Measurements from ENCODE around the gene BORCS6.
"Not testable (repeated sequence)": the region's sequence is repeated elsewhere in the genome, so short reads cannot be mapped to it uniquely, and the experiment has no call there.

Gene BORCS6

GRCh38 chr17:8189711-8190477, at the start of gene BORCS6:
BORCS6 (minus strand) TSS chr17:8190180; CDS start chr17:8190140, 40 bp downstream.
- peak; percentile 95 for FAIRE-seq

DNA sequence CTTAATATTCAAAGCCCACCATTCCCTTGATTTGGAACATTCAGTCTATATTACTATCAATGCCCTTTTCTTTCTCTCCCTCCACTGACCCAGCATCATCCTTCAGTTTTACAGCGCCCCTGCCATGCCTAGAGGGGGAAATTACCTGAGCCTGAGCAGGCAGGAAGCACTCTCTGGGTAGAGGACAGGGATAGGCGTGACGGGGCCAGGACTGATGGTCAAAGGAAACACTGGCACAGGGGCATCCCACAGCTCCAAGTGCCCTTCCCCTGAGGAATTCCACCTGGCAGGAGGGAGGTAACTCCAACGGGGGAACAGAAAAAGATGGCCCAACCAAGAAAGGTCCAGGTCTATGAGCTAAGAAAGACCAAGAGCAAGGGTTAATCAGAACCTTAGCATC, 47.9 kb upstream of the BORCS6 start:
- FAIRE-seq = no peak

DNA sequence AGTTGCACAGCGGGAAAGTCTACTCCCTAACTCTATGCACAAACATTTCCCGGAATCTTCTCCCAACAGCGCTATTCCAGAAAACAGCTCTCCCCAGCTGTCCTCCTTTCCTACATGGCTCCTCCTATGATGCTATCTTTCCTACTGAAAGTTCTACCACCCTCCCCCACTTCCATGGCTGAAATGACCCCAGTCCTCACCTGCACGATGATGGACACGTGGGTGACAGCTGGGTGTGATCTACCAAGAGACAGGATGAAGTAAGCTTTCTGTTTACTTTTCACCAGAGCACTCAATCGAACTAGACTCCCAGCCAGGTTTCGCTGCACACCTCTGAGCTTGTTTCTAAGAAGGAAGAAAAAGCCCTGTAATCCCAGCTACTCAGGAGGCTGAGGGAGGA, 47.2 kb upstream of the BORCS6 start:
- no peak for FAIRE-seq

DNA sequence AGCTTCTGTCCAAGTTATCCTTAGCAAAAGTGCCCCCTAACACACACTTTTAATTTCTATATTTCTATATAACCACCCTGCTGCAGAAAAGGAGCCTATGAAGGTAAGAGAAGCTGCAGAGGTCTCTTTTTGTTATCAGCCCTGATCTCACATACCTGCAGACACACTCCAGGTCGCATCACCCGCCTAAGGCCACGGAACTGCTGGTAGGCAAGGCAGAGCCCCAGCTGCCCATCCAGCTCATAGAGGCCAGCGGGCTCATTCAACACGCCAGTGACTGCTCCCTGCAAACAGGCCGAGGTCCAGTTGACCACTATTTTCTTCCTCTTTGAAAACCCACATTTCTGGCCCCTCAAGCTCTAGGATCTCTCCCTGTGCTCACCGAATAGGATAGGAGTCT, 45.7 kb upstream of the BORCS6 start:
- FAIRE-seq = no peak

- no peak for FAIRE-seq
Observed at GRCh38 chr17:8234361-8235270, 44.6 kb upstream of the BORCS6 start.

DNA sequence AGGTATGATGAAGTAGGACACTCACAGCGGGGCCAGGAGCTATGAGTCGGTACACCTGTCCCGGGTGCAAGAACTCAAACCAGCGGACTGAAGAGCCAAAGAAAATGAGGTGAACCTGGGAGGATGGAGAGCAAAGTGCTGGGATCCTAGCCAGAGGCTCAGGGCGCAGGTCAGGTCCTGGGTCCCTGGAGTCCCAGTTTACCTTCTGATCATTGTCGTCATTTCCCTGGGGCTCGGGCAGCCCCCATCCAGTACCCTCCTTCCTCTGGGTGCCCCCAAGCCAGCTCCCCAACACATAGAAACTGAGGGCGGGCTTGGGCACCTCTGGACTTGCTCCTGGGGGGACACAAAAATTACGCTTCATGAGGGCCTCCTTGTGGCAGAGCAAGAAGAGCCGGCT, 41.7 kb upstream of the BORCS6 start:
- FAIRE-seq = no peak

DNA sequence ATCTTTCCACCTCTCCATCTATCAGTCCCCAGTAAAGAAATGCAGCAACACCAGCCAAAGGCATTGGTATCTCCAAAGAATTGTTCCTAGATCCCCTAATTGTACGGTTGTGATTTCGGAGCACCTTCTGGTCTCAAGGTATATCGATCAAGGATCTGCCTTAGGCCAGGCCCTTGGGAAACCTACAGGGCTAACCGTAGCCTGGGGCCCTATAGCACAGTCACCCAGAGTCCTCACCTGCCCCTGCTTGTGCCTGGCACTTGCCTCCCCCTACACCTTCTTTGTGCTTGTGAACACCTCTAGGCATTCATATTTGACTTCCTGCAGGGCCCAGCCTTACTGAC, 37.2 kb upstream of the BORCS6 start:
- FAIRE-seq = no peak

GRCh38 chr17:8226536-8227237, 36.7 kb upstream of the BORCS6 start:
- no peak for FAIRE-seq

DNA sequence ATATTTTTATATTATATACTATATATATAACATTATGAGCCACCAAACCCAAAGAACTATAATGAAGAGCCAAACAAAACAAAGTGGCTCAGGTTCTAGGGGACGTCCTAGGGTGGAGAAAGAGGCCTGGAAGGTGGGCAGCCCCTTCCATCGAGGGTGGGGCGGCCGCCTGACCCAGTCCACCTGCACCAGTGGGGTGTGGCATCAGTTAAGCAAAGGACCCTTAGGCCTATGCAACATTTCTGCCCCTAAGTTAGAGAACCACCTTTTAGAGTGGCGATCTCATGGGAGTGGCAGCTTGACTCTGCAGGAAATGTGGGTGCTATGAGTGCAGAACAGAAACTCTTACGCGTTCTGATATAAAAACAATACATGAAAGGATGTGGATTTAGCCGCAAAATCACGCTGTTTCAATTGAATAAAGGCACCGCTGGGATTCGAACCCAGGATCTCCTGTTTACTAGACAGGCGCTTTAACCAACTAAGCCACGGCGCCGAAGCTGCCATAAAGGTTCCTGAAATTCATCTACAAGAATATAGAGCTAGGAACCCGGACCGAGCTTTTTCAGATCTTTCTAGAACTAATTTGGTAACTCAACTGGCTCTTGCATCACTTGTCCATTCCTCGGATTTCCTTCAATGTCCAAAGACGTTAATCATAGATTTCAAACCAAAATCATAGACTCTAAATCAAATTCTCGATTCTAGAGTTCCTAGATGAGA, 36.0 kb upstream of the BORCS6 start:
- FAIRE-seq = no peak

- no peak for FAIRE-seq
Observed at GRCh38 chr17:8224891-8225812, 35.2 kb upstream of the BORCS6 start.

GRCh38 chr17:8223356-8224126, 33.6 kb upstream of the BORCS6 start:
- FAIRE-seq = no peak

- peak; percentile 74 for FAIRE-seq
Observed at GRCh38 chr17:8222630-8223355, 32.8 kb upstream of the BORCS6 start.

GRCh38 chr17:8222380-8222629, 32.3 kb upstream of the BORCS6 start:
- no peak for FAIRE-seq

DNA sequence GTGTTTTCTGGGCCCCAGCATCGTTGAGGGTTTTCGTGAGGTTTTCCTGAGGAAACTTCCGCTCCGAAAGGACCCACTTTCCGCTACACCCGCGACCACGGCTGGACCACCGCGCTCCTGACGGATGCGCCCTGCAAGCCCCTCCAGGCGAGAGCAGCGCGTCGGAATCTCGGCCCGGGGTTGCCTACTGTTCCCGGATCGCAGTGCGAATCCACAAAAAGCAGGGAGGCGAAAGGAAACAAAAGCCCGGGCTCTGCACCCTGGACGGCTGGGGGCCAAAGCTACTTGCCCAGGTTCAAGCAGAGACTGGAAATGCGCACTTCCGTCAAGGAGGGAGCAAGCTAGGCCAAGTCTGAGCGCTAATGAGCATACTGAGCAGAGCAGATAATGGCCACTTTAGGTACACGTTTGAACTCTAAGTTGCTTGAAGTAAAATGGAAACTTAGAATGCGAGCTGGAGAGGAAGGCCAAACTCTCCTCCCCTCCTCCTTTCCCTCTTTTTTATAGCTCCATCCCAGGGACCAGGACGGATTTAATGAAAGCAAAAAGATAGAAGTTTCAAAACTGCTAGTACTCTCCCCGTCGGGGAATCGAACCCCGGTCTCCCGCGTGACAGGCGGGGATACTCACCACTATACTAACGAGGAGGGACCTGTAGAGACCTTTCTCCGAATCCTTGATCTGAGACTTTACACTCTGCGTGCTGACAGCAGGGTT, 31.8 kb upstream of the BORCS6 start:
- FAIRE-seq = no peak

GRCh38 chr17:8220783-8221662, 31.0 kb upstream of the BORCS6 start:
- FAIRE-seq = no peak

- FAIRE-seq = not testable (repeated sequence)
Observed at GRCh38 chr17:8214000-8214399, 24.0 kb upstream of the BORCS6 start.

DNA sequence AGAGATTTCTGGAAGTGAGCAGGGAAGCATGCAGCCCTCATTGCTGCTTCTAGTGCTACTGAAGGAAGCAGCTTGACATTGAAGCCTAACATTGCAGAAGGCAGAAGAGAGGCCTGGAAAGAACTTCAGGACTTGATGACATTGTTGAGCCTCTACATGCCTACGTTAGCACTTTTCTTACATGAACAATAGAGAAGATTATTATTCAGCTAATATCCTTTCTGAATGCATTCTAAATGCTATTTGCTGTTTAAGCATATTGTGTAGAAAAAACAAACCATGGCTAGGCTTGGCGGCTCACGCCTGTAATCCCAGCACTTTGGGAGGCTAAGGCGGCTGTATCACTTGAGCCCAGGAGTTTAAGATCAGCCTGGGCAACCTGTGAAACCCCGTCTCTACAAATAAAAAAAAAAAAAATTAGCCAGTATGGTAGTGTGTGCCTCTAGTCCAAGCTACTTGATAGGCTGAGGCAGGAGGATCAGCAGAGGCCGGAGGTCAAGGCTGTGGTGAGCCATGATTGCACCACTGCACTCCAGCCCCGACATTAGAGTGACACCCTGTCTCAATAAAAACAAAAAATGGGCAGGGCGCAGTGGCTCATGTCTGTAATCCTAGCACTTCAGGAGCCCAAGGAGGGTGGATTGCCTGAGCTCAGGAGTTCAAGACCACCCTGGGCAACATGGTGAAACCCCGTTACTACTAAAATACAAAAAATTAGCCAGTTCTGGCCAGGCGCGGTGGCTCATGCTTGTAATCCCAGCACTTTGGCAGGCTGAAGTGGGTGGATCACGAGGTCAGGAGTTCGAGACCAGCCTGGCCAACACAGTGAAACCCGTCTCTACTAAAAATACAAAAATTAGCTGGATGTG, 22.6 kb upstream of the BORCS6 start:
- FAIRE-seq = no peak

Data from A204.1 (cell line).